Measurements from ENCODE around the gene ADAMTS13. TPM values are rescaled to one million over a fixed set of nuclear protein-coding genes. Genes with fewer than 3 reads are reported as not detected.
"Not testable (repeated sequence)": the region's sequence is repeated elsewhere in the genome, so short reads cannot be mapped to it uniquely, and the experiment has no call there.

Gene ADAMTS13
- total RNA-seq = 16.0 and 17.8 TPM in 2 replicates
- long read RNA-seq, partial matches to known transcripts = 2 of 5 reads
- long read RNA-seq, other reads (novel, unspliced or antisense) = 3 of 5 reads

GRCh38 chr9:133421615-133422542, at the start of gene ADAMTS13:
Gene ADAMTS13 (plus strand): TSS chr9:133422367. CDS start chr9:133422444, 77 bp downstream.
- no peak for DNase-seq (ENCODE audit: low spot score, unreplicated experiment)
- Mint-ChIP-seq H3K27ac (peak within 1 kb of the TSS; percentile 82), H3K4me3 (ENCODE audit: low read depth) (no peak within 1 kb of the TSS), H3K9me3 (ENCODE audit: low read depth) (no peaks in the 10 kb centered on the region), H3K36me3 (ENCODE audit: insufficient read depth) (peaks cover 2% of the 10 kb centered on the region), H3K4me1 (ENCODE audit: low read depth) (peaks cover 25% of the 10 kb centered on the region), H3K27me3 (no peaks in the 10 kb centered on the region)
- TF ChIP-seq, protein P1, sequence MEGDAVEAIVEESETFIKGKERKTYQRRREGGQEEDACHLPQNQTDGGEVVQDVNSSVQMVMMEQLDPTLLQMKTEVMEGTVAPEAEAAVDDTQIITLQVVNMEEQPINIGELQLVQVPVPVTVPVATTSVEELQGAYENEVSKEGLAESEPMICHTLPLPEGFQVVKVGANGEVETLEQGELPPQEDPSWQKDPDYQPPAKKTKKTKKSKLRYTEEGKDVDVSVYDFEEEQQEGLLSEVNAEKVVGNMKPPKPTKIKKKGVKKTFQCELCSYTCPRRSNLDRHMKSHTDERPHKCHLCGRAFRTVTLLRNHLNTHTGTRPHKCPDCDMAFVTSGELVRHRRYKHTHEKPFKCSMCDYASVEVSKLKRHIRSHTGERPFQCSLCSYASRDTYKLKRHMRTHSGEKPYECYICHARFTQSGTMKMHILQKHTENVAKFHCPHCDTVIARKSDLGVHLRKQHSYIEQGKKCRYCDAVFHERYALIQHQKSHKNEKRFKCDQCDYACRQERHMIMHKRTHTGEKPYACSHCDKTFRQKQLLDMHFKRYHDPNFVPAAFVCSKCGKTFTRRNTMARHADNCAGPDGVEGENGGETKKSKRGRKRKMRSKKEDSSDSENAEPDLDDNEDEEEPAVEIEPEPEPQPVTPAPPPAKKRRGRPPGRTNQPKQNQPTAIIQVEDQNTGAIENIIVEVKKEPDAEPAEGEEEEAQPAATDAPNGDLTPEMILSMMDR (IDR thresholded peaks at IDR 0.05; ENCODE audit: unreplicated experiment) = peak; percentile 29

DNA sequence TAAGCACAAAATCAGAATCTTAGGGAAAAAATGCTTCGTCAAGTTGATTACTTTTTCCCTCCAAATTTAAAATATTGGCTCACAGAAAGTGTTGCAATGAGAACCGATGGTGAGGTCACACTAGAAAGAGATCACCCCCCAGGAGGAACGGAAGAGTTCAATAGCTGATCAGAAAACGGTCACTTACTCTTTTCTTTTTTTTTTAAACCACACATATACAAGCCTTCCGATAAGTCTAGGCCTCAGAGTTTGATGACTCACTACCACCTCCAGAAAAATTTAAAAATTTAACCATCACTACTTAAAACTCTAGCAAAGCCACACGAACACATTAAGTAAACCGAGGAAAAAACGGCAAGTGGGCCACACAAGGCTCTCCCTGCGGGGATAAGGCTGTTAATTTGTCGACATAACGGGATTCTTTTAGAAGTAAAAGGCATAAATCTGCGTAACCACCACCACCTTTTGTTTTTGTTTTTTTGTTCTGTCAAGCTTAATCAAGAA, 47.5 kb upstream of the ADAMTS13 start:
- Mint-ChIP-seq H3K9me3 (ENCODE audit: low read depth) (no peaks in the 10 kb centered on the region), H3K36me3 (ENCODE audit: insufficient read depth) (peaks cover 2% of the 10 kb centered on the region), H3K27me3 (no peaks in the 10 kb centered on the region), H3K4me3 (ENCODE audit: low read depth) (peak overlapping the region; percentile 91), H3K4me1 (ENCODE audit: low read depth) (peaks cover 19% of the 10 kb centered on the region), H3K27ac (peak overlapping the region; percentile 96)
- TF ChIP-seq, protein P1 (IDR thresholded peaks at IDR 0.05; ENCODE audit: unreplicated experiment) = no peak
- DNase-seq (ENCODE audit: low spot score, unreplicated experiment) = no peak

GRCh38 chr9:133375116-133375723, 46.9 kb upstream of the ADAMTS13 start:
- Mint-ChIP-seq H3K4me3 (ENCODE audit: low read depth) (peak overlapping the region; percentile 91), H3K36me3 (ENCODE audit: insufficient read depth) (peaks cover 2% of the 10 kb centered on the region), H3K4me1 (ENCODE audit: low read depth) (peaks cover 19% of the 10 kb centered on the region)

GRCh38 chr9:133375724-133376654, 46.2 kb upstream of the ADAMTS13 start, which contains the start of the genes STKLD1 and SURF4:
Gene STKLD1 (plus strand): TSS chr9:133376366. CDS start chr9:133376474, 108 bp downstream.
Gene SURF4 (minus strand): TSS chr9:133376060. CDS start chr9:133375969, 91 bp downstream.
- Mint-ChIP-seq H3K4me3 (ENCODE audit: low read depth) (peak within 1 kb of the TSS; percentile 91), H3K4me1 (ENCODE audit: low read depth) (peaks cover 14% of the 10 kb centered on the region)

More at GRCh38 chr9:133375116-133375723, 46.9 kb upstream of the ADAMTS13 start:
- no peaks in the 10 kb centered on the region for H3K9me3 Mint-ChIP-seq (ENCODE audit: low read depth)
- no peaks in the 10 kb centered on the region for H3K27me3 Mint-ChIP-seq
- H3K27ac Mint-ChIP-seq = peak overlapping the region; percentile 96
- DNase-seq (ENCODE audit: low spot score, unreplicated experiment) = peak; percentile 27
- TF ChIP-seq, protein P1 (IDR thresholded peaks at IDR 0.05; ENCODE audit: unreplicated experiment) = peak; percentile 20

DNA sequence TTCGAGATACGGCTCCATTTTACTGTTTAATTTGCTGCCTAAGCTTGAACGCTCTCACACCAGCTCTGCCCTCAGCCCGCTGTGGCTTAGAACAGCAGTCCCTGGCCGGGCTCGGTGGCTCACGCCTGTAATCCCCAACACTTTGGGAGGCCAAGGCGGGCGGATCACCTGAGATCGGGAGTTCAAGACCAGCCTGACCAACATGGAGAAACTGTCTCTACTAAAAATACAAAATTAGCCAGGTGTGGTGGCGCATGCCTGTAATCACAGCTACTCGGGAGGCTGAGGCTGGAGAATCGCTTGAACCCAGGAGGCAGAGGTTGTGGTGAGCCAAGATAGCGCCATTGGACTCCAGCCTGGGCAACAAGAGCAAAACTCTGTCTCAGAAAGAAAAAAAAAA, 44.9 kb upstream of the ADAMTS13 start:
- H3K4me3 Mint-ChIP-seq (ENCODE audit: low read depth) = peak overlapping the region; percentile 64
- not testable (repeated sequence) for H3K36me3 Mint-ChIP-seq (ENCODE audit: insufficient read depth); DNase-seq (ENCODE audit: low spot score, unreplicated experiment); H3K27ac Mint-ChIP-seq; H3K27me3 Mint-ChIP-seq; H3K9me3 Mint-ChIP-seq (ENCODE audit: low read depth); H3K4me1 Mint-ChIP-seq (ENCODE audit: low read depth)

More at GRCh38 chr9:133375724-133376654, 46.2 kb upstream of the ADAMTS13 start, which contains the start of the genes STKLD1 and SURF4:
- Mint-ChIP-seq H3K27ac (peak within 1 kb of the TSS; percentile 96), H3K36me3 (ENCODE audit: insufficient read depth) (no peaks in the 10 kb centered on the region), H3K9me3 (ENCODE audit: low read depth) (no peaks in the 10 kb centered on the region), H3K27me3 (no peaks in the 10 kb centered on the region)
- peak; percentile 92 for DNase-seq (ENCODE audit: low spot score, unreplicated experiment)
- TF ChIP-seq, protein P1 (IDR thresholded peaks at IDR 0.05; ENCODE audit: unreplicated experiment) = no peak

Data from progenitor cell of endocrine pancreas (in vitro differentiated cells).